Right lung (tissue), 5 donors: ENCODE data around the gene TMEM167B. TPM values are rescaled to one million over a fixed set of nuclear protein-coding genes. Genes with fewer than 3 reads are reported as not detected.
A peak's percentile ranks its signal among the peaks of the same experiment; 100 is the strongest.

Source experiments
- DNase-seq, 2 donors: peaks; one replicate each; pipeline ENCODE4 v3.0.0-alpha.2; 2013
- polyA plus RNA-seq, 5 donors: library from polyadenylated mRNA; unstranded; fragments of 120-200 nt; gene quantifications; one replicate each; pipeline versions ENCODE4 v1.2.1 to v1.2.3, GENCODE V29; 2013; ENCODE audit warnings: inconsistent platforms in 1 of 5, low replicate concordance in 1 of 5; ENCODE audit not compliant: insufficient read length in 5 of 5, insufficient read depth in 1 of 5

The TMEM167B gene
- polyA plus RNA-seq, 5 donors = 33.8 to 46.6 (median 42.9) TPM

DNA sequence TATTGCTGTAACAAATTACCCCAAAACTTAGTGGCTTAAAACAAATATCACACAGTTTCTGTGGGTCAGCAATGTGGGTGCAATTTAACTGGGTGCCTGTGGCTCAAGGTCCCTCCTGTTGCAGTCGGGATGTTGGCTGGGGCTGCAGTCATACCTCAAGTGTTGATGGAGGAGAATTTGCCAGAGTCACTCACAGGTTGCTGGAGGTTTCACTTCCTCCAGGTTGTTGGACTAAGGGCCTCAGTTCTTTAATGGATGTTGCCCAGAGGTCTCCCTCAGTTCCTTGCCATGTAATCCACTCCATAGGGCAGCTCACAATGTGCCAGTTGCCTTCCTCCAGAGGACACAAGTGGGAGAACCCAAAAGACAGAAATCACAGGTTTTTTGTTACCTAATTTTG is 12.2 kb upstream of the TMEM167B start:
- no peak for DNase-seq

DNA sequence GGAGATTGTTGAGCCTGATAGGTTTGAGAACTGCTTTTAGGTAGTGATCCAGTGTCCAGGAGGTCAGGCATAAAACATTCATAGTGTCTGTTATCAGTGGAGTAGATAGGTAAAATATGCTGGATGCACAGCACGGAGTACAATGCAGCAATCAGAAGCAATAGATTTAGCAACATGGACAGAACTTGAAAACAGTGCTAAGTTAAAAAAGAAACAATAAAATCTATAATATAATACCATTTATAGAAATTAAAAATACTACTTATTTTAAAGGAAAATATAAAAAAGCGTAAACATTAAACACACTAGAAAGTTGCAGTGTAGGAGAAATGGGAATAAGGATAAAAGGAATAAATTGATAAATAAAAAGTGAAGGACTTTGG is 11.3 kb upstream of the TMEM167B start:
- DNase-seq = no peak

DNA sequence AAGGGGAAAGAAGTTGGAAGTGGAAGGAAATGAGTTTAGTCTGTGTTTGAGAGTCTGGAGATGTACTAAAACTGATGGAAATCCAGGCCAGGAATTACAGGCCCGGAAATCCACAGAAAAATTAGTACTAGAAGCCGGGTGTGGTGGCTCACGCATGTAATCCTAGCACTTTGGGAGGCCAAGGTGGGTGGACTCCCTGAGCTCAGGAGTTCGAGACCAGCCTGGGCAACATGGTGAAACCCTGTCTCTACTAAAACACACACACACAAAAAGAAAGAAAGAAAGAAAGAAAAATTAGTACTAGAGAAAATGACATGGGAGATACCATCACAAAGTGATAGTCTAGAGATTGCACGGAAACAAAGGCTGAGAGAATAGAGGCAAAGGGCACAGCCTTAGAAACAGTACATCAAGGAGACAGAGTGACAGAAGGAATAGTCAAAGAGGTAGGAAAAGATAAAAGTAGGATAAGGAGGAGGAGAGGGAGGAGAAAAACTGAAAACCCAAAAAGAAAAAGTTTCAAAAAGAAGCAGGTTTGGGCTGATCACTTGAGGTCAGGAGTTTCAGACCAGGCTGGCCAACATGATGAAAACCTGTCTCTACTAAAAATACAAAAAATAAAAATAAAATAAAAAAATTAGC is 10.0 kb upstream of the TMEM167B start:
- no peak for DNase-seq

DNA sequence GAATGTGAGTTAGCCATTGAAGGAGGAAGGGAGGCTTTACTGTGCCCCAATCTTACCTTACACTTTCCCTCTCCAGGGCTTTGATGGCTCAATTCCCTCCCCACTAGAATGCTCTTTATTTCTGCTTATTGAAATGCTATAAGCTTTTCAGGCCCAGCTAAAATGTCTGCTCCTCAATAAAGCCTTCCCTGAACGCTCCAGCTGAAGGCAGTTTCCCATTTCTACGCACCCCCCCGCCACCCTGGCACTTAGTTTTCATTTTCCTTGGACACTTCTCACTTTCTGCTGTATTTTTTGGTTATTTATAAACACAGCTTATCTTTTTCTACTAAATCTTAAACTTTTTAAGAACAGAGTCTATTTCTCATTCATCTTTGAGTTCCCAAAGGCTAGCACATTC is 7.1 kb upstream of the TMEM167B start:
- no peak for DNase-seq

DNA sequence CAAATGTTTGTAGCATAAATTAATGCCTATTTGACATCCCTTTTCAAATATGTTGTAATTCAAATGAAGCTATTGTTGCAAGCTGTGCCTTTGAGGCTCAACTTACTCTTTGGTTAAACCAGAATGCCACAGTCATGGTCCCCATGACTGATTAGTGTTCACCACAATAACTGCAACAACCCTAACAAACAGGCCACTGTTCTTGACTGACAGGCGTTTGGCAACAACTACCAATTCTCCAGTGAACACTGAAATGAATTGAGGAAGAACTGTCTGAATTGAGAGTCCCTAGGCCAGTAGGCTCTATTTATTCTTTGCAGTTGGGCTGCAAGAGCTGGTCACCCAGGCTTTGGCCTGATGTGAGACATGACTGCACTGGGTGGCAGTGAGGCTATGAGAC is 6.6 kb upstream of the TMEM167B start:
- no peak for DNase-seq

DNA sequence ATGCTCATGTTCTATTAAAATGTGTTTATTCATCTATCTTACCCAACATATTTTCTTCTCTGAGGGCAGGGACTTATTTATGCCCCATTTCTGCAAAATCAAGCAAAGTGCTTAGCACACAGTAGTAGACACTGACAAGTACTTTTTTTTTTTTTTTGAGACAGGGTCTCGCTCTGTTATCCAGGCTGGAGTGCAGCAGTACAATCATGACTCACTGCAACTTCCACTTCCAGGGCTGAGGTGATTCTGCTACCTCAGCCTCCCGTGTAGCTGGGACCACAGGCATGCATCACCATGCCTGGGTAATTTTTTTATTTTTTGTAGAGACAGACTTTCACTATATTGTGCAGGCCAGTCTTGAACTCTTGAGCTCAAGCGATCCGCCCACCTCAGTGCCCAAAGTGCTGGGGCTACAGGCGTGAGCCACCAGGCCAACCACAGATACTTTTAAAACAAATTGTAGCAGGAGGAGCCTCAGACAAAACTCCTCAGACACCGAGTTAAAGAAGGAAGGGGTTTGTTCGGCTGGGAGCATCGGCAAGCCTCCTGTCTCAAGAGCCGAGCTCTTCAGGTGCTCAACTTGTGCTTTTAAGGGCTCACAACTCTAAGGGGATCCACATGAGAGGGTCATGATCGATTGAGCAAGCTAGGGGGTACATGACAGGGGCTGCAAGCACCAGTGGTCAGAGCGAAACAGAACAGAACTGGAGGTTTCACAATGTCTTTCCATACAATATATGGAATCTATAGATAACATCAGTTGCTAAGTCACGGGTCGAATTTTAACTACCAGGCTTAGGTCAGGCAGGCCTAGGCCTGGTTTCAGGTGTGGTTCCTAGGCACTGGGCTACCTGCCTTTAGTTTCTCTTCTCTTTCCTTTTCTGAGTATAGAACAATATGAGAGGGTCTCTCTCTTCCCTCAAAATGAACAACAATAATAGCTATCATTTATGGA is 5.7 kb upstream of the TMEM167B start:
- DNase-seq = no peak

DNA sequence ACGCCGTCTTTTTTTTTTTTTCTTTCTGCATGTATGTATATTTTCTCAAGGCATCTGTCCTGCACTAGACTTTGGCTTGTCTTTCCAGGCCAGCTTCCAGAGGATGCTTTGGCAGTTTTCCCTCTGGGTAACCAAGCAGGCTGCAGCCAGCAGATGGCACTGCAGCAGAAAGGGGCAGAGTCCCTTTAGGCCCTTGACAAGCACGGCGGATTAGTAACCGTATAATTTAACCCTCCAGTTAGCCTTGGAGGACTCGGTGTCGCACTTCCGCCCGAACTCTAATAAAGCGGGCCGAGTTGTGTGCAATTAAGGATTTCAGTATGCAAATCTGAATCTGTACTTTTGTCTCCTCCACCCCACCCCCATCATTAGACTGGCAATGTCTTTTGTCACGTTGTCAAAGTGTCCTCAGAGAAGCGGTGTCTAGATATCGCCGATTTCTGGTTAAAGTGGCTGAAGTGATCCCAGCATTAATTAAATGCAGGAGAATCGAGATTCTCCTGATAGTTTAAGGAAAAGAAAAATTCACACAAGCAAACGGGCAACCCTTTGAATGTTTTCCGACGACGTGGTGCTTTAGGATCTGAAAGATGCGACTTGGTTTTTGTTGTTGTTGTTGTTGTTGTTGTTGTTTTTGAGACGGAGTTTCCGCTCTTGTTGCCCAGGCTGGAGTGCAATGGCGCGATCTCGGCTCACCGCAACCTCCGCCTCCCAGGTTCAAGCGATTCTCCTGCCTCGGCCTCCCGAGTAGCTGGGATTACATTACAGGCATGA is 1.1 kb upstream of the TMEM167B start:
- DNase-seq = peak in 1 of 2 donors; percentile 56

DNA sequence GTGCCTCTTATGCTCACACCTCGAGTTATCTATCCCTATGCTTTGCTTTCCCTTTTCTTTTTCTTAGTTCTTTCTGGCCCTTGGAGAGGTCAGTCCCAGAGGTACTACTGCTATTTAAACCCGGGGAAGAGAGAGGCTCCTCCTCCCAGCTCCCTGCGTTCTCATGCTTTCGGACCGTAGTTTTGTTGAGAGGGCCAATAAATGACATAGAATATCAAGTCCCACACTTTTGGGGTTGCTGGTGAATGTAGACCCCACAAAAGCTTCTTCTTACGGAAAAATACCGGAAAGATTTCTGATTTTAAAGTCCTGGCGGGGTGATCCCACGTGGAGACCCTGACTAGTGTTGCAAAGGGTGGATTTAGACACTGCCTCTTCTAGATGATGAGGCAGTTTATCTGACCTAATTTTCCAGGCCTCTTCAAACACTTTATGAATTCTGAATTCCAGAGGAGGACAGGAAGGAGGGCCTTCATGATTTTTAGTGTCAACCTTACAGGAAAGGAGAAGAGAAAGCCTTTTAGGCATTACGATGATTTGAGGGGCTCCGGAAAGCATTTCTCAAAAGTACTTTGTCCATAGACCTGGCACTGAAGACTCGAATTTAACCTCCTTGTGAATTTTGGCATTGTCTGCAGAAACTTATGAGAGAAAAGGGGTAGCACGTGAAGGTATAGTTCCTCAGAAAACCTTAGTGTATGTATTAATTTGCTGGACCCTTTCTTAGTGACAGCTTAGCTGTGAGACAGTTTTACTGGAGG is 694 bp downstream of the TMEM167B start:
- peak in 1 of 2 donors; percentile 73 for DNase-seq

DNA sequence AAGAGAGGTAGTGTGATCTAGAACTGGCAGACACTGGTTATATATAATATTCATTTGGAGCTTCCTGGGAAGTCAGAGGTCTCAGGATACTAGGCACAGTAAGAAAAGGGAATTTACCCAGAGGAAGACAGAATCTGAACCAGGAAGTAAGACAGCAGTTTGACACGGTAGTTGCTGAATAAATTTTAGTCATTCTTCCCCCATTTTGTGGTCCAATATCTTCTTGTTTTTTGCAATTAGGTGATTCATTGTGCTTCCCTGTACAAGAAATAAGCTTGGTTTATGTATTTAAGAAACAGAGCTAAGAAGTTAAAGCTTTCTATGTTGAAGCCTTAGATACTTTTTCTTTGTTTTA is 1.3 kb downstream of the TMEM167B start:
- no peak for DNase-seq

DNA sequence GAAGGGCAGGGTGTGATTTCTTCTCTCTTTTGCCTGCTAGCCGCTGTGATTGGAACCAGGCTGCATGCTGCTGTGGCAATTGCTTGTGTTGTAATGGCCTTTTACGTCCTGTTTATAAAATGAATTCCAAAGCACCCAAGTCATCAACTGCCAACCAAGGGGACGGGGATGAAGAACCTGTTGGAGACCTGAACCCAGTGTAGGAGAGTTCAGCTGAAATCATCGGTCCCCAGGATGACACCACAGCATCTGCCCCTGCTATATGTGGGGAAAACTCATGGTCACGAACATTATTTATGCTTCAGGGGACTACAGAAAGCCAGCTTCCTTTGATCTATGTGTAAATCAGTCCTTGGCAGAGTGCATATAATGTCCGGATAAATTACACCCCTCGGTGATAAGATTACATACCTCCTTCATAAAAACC is 3.8 kb downstream of the TMEM167B start:
- no peak for DNase-seq

DNA sequence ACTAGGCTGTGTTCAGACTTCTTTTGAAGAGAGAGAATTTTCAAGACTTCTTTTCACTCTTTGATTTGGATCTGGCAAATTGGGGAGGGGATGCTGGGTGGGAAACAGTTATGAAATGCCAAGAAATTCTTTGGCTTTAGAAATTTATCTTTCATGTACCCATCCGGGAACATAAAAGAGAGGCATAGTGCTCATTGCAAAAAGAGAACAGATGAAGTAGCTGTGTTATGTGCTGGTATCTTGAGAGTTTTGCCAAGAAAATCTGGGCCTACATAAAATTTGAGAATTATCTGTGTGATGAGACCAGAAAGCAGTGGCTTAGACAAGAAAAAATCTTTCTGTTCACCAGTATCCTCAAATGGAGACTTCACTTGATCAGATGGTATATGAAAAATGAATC is 4.3 kb downstream of the TMEM167B start:
- DNase-seq = no peak

DNA sequence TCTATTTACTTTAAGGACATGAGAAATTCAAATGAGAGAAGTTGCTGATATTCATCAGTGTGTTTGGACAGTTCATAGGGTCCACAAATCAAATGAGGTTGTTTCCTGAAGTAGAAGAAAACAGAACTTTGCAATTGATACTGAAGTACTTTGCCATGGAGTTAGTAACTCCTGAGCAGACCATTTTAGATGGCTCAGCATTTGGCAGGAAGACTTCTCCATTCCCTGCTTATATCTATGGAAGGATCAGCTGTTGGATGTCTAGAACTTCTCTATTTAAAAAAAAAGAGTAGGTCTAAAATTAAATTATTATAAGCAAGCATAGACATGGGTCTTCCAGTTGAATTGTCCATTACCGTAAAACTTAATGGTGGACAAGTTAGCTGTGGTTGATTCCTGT is 5.1 kb downstream of the TMEM167B start:
- DNase-seq = no peak

DNA sequence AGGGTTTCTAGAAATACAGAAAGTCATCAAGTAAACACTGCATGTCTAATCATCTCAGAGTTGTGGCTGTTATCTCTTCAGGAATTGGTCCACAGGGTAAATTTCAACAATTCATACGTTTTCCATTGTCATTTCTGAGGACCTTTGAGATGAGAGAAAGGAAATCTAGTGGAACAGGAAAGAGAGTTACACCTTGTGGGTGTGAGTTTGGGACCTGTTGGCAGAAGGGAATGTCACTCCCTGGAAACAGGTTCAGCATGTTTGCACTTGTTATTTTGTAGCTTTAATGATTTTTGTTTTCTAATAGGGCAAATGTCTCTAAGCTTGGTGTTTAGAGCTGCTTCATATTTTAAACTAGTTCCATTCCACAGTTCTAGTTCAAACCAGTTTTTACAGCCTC is 5.6 kb downstream of the TMEM167B start:
- no peak for DNase-seq

DNA sequence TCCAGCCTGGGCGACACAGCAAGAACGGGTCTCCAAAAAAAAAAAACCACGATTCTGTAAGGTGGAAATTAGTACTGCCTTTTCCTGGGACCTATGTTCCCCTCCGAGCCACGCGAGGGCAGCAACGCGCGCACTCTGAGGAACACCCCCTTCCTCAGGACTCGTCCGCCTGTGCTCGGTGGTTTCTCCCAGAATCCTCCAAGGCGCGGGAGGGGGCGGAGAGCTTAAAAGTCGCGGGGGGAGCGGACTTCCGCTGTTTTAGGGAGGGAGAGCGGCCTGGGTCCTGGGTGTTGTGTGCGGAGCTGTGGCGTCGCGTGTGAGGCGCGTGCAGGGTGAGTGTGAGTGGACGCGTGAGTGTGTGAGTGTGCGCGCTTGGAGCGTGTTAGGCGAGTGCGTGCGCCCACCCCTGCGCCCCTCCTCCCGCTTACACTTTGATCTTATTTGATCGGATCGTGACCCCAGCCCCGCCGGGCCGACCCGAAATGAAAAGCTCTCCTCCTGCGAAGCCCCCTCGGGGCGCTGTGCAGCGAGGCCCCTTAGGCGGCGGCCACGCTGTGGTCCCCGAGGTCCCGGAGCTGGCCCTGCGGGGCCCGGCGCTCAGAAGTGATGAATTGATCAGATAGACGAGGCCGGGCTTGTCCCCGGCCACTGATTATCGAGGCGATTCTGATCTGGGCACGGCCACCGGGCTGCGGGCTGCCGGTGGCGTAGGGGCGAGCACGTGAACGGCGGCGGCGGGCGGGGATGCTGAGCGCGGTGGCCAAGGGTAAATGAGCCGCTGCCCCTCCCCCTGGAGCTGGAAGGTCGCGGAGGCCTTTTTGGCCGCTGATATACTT is 9.6 kb downstream of the TMEM167B start:
- peak; percentile 95 for DNase-seq

DNA sequence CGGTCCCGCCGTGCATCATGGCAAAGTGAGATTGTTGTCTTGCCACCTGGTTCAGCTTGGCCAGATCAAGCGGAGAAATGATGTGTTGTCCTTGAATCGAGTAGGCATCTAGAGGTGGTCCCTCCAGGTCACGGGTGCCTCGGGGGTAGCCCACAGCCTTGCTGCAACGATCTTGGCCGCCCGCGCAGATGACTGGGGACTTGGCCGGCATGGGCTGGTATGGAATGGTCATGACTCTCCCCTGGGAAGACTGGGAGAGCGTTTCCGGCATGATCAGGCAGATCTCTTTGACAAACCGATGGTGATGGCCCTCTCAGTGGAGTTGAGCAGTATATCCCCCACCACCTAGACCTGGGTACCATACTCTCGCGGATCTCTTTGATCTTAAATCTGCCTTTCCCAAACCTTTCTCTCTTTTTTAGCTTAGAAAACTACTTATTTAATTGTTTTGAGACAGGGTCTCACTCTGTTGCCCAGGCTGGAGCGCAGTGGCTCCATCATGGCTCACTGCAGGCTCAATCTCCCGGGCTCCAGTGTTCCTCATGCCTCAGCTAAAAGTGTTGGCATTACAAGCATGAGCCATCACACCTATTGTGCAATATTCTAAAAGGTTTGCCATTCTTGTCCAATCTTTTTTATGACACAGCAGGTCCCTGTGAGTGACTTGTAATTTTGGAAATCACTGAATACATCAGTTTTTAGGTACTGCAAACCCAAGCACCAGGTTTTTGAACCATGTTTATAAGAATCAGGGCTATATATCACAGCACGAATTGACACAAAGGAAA is 14.0 kb downstream of the TMEM167B start:
- no peak for DNase-seq

DNA sequence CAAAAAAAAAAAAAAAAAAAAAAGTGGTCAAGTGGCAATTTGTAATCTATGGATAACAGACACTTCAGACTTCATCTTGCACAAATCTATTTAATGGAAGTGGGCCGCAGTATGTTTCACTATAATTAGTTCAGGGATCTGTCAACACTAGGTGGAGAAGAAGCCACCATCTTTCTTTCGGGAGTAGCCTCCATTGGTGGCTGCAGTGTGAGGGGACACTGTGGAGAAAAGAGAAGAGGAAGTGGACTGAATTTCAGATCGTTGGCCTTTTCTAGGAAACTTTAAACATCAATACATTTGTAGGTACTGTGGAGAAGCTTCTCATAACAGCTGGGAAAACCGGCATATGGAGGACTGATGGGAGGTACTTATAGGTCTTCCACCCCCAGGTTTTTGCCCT is 15.3 kb downstream of the TMEM167B start:
- no peak for DNase-seq

DNA sequence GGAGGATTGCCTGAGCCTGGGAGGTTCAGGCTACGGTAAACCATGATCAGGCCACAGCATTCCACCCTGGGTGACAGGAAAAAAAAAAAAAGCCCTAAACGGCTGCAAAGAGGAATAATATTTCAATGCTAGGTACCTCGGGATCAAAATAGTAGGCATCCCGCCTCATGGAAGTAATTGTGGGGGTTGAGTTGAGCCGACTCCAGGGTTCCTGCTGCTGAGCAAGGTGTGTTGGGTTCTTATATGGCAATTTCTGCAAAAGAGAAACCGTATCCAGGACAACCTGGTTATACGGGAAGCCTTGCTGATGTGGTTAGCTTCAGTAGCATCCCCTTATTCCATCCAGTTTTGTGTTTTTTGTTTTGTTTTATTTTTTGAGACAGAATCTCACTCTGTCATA is 17.2 kb downstream of the TMEM167B start:
- DNase-seq = no peak

DNA sequence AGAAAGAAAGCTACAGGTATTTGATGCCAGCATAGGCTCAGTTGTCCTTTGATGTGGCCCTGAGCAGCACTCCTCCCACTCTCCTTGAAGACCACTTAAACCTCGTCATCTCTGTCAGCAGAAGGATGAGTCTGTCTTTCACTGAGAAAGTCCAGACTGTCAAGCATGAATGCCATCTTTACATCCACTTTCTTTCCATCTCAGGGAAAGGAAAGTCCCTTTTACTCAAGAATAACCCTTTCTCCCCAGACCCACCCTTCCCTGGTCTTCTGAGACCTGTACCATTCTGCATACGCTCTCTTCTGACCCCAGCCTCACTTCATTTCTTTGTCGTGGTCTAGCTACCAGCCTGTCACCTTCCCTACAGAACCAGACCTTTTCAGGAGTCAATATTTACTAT is 19.3 kb downstream of the TMEM167B start:
- DNase-seq = no peak

DNA sequence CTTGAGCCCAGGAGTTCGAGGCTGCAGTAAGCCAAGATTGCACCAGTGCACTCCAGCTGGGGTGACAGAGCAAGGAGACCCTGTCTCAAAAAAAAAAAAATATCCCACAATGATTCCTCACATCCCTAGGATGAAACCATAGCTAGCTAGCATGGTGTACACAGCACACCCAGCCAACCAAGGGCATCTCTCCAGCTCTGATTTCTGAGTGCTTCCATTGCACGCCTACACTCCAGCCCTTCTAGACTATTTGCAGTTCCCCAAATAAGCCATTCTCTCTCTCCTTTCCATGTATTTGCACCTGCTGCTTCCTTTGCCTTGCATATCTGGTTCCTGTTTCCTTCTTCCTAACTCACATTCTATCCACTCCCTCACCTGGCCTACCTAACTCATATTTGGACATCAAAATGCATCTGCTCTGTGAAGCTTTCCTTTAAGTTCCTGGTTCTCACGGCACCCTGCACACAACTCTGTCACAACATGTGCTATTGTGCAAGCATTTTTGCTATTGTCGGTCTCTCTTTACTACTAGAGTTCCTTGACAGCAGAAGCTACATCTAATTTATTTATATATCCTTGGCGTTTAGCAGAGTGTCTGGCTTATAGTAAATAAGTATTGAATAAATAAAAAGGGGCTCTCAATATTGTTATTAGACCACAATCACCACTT is 21.0 kb downstream of the TMEM167B start:
- no peak for DNase-seq
